Measurements from ENCODE around the gene SHROOM2. TPM values are rescaled to one million over a fixed set of nuclear protein-coding genes. Genes with fewer than 3 reads are reported as not detected.

The SHROOM2 gene
- total RNA-seq, 1 experiment from 2014 or later, result 0.64 TPM

- in situ Hi-C loops (cut with HindIII; ENCODE audit: low sequenced_read_pairs), result no loop called here
- DNase-seq (ENCODE audit: low spot score), result no peak
These were observed 73.7 kb downstream of the SHROOM2 start for GRCh38 chrX:9859711-9860555.

GRCh38 chrX:9860826-9861225, 74.6 kb downstream of the SHROOM2 start:
- in situ Hi-C loops (cut with HindIII; ENCODE audit: low sequenced_read_pairs), result no loop called here
- no peak for DNase-seq (ENCODE audit: low spot score)

DNA sequence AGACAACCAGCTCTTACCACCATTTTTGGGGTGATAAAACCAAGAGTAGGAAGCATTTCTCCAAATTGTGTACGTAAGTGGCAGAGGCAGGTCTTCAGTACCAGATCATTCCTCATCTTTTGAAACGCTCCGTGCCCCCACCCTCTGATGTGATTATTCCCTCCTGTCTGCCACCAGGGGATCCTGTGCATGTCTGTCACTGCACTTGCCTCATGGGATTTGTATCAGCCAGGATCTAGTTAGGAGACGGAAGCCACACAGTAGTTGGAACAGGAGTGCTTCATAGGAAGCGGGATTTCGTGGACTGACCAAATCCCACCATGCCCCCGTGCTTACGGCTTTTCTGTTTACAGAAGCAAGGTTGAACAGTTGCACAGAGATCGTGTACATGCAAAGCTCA, 75.5 kb downstream of the SHROOM2 start:
- no peak for DNase-seq (ENCODE audit: low spot score)
- in situ Hi-C loops (cut with HindIII; ENCODE audit: low sequenced_read_pairs), result no loop called here

DNA sequence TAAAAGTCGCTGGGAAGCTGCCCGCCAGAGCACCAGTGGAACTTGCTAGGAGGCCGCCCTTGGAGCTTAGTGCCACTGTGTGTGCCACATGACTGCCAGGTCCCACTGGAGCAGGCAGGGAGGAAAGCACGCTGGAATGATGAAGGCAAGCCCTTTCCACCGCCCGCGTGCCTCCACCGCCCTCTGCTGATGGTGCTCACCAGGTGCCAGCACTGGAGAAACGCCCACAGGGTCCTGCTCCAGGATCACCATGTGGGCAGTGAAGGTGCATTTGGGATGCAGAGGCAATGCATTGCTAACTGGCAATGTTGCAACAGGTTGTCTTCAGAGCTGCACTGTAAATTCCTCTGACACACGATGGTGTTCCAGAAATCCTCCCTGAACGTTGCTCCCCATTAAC, 76.3 kb downstream of the SHROOM2 start:
- in situ Hi-C loops (cut with HindIII; ENCODE audit: low sequenced_read_pairs), result no loop called here
- no peak for DNase-seq (ENCODE audit: low spot score)

- DNase-seq (ENCODE audit: low spot score), result no peak
- in situ Hi-C loops (cut with HindIII; ENCODE audit: low sequenced_read_pairs), result no loop called here
These were observed 76.7 kb downstream of the SHROOM2 start for GRCh38 chrX:9862953-9863352.

GRCh38 chrX:9864011-9864410, 77.8 kb downstream of the SHROOM2 start:
- in situ Hi-C loops (cut with HindIII; ENCODE audit: low sequenced_read_pairs), result no loop called here

DNA sequence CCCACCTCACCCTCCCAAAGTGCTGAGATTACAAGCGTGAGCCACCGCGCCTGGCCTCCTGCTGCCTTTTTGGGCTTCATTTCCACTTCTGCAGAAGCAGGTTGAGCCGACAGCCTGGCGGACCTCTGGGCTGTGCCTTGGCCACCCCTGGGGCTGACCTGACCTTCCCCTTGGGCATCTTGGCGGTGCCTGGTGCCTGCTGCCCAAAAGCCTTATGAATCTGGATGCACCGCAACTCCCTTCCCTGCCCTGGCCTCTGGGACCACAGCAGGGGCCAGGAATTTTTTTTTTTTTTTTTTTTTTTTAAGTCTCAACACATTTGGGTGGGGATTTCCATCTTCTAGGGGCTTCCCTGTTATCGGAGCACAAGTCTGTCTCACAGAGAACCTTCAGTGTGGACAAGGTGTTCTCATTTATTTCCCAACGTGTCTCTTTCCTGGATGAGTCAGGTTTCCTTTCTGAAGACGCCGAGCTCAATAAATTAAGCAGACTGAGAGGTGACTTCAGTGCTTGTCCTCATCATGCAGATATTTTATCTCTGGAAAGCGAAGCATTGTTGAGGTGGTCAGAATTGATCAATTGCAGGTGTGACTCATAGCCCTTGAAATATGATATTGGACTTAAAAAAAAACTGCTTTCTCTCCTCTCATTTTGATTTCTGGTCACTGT, 79.7 kb downstream of the SHROOM2 start:
- in situ Hi-C loops (cut with HindIII; ENCODE audit: low sequenced_read_pairs), result no loop called here
- DNase-seq (ENCODE audit: low spot score), result no peak

More at GRCh38 chrX:9864011-9864410, 77.8 kb downstream of the SHROOM2 start:
- DNase-seq (ENCODE audit: low spot score), result no peak

DNA sequence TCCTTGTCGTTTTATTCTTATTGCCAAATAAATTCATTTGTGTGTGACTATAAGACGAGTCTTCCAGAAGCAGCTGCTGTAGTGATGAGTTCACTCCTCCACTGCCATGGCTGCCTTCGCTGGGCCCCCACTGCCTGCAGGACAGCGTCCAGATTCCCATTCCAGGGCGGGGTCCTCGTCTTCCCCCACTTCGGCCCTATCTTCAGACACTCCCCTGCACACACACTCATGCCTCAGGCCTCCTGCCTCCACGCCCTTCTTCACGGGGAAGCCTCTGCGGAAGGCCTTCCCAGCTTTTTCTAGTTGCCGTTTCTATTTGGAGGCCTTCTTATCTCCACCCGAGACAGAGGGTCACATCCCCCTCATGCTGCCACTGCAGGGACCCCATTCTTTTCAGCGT, 80.4 kb downstream of the SHROOM2 start:
- no peak for DNase-seq (ENCODE audit: low spot score)
- in situ Hi-C loops (cut with HindIII; ENCODE audit: low sequenced_read_pairs), result no loop called here

DNA sequence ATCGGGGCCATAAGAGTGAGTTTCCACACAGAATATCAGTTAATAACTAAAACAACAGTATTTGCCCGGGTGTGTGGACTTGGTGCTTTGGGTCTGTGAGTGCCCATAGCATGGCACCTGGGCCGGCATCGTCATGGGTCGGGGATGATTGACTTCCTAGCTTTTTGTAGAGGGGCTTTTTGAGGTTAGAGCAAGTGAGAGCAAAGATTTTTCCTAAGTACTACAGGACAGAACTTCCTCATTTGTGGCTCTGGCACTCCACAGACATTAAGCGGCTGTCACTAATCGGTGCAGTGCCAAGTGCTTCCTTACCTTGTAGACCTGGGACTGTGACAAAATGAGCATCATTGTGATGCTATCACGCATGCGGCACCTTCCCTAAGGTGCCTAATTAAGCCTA, 81.0 kb downstream of the SHROOM2 start:
- in situ Hi-C loops (cut with HindIII; ENCODE audit: low sequenced_read_pairs), result no loop called here
- DNase-seq (ENCODE audit: low spot score), result no peak

DNA sequence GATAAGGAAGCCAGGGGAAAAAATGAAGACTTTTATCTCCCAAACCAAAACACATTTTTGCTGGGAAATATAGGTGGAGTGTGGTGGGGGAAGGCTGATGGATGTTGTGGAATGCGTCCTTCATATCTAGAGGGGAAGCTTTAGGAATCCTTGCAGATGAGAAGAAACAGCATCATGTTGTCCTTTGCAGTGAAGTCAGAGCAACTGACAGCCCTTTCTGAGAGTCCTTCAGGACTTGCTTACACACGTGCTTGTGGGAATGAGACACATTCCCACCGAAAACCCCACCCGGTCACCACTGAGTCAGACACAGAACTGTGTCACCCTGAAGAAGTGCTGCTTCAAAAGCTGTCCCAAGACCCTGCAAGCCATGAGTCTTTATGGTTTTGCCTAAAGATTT, 81.5 kb downstream of the SHROOM2 start:
- no peak for DNase-seq (ENCODE audit: low spot score)

DNA sequence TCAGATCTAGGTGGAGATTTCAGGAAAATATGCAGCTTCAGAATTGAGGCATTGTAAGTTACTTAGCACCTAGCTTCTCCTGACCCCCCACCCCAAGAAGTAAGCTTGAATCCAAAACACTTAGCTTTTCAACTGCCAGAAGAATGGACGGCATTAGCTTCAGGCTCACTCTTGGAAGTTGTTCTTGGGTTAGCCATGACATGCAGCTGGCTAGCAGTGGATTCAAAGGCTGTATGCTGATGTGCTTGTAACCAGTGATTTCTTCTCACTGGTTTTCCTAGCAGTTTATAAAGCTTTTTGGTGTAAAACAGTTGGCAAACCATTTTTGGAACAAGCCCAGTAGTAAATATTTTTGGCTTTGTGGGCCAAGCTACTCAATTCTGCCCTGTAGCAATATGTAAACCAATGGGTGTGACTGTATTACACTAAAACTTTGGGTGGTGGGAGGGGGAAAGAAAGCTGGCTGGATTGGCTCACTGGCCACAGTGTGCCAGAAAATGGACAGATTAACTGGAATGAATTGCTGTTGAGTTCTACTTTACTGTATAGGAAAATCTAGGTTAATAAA, 85.6 kb downstream of the SHROOM2 start:
- in situ Hi-C loops (cut with HindIII; ENCODE audit: low sequenced_read_pairs), result no loop called here
- DNase-seq (ENCODE audit: low spot score), result no peak

More for the DNA sequence above, 81.5 kb downstream of the SHROOM2 start:
- in situ Hi-C loops (cut with HindIII; ENCODE audit: low sequenced_read_pairs), result no loop called here

DNA sequence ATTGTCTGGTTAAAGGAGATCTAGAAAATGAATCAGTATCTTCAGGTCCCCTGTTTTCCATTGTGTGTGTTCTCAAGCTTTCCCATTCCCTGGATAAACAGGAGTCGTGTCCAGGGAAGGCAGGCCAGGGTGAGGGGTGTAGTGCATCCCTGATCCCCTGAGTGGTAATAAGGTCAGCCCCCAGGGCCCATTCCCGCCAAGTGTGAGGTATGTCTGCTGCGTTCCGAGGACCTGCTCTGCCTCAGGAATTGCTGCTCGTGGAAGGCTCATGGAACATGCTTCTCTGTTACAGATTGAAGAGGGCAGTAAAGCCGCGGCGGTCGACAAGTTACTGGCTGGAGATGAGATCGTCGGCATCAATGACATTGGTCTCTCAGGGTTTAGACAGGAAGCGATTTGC, 87.1 kb downstream of the SHROOM2 start:
- in situ Hi-C loops (cut with HindIII; ENCODE audit: low sequenced_read_pairs), result no loop called here

DNA sequence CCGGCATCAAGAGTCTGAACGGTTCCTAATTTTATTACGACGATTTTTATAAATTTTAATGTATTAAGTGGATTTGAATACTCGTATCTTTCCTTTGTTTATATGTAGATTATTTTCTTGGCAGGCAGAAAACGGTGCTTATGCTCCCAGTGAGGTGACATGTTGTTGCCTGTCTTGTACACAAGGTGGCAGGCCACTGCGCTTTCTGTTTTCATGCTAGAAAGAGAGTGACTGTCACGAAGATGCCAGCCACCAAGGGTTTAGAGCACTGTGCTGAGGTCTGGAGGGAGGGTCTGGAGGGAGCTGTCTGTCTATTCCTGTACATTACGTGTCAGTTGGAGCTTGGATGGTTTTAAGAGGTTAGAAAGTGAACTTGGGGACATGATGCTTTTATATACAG, 87.7 kb downstream of the SHROOM2 start:
- DNase-seq (ENCODE audit: low spot score), result peak; percentile 54
- in situ Hi-C loops (cut with HindIII; ENCODE audit: low sequenced_read_pairs), result no loop called here

More for the DNA sequence above, 87.1 kb downstream of the SHROOM2 start:
- DNase-seq (ENCODE audit: low spot score), result no peak

DNA sequence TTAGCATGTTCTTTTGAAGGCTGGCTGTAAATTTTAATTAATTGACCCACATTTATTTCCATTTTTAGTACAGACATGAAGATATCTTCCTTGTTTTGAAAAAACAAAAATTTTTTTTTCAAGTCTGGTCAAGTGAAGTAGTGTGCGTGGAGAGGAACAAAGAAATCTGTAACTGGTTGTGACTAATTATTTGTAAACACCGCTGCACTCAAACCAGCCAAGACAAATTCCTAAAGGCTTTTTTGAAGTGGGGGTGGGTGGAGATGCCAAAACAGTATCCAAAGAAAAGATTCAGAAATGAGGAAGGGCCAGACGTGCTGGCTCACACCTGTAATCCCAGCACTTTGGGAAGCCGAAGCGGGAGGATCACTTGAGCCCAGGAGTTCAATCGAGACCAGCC, 88.3 kb downstream of the SHROOM2 start:
- no peak for DNase-seq (ENCODE audit: low spot score)
- in situ Hi-C loops (cut with HindIII; ENCODE audit: low sequenced_read_pairs), result no loop called here

- in situ Hi-C loops (cut with HindIII; ENCODE audit: low sequenced_read_pairs), result no loop called here
- no peak for DNase-seq (ENCODE audit: low spot score)
These were observed 89.6 kb downstream of the SHROOM2 start for GRCh38 chrX:9875801-9876200.

DNA sequence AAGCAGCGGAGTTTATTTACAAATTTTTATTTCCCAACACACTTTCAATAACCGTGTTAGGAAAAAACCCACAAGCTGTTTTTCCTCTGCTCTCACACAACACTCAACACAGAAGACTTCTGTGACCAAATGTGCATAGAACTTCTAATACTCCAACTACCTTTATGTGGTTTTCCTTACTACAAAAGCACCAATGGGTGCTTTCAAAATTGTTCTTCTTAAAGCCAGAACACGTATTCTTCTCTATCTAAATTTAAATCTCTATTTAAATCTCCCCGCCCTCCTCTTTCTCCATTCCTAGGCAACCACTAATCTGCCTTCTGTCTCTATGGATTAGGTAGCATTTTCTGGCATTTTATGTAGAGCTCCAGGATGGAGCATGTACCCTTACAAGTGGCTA, 90.0 kb downstream of the SHROOM2 start:
- in situ Hi-C loops (cut with HindIII; ENCODE audit: low sequenced_read_pairs), result no loop called here
- no peak for DNase-seq (ENCODE audit: low spot score)

DNA sequence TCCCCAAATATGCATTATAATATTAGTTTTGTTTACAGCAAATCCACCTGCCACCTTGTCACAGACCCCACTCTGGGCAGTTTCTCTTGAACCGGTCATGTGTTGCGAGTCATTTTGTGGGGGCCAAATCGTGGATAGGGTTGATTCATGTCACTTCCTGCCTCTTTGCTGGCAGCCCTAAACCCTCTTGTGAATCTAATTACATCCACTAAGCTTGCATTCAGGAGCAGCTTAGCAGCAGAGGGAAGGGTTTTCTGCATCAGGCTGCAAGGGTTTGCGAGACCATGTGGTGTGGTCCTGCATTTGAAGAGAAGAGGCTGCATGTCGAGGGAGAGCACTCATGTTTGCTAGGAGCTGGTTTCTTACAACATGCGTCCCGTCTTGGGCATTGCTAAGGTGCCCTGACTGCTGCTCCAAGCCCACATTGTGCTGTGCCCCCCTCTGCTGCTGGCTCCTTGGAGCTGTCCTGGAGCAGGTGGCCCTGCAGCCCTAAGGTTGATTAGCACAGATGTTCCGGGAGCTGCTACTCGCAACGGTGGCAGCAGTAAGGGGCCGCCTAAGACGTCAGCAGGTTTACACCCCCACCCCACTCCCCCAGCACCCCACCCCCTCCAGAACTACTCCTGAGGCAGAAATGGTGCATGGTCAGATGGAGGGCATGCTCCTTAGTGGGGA, 92.1 kb downstream of the SHROOM2 start:
- no peak for DNase-seq (ENCODE audit: low spot score)
- in situ Hi-C loops (cut with HindIII; ENCODE audit: low sequenced_read_pairs), result no loop called here

GRCh38 chrX:9880237-9880636, 94.0 kb downstream of the SHROOM2 start:
- in situ Hi-C loops (cut with HindIII; ENCODE audit: low sequenced_read_pairs), result no loop called here

DNA sequence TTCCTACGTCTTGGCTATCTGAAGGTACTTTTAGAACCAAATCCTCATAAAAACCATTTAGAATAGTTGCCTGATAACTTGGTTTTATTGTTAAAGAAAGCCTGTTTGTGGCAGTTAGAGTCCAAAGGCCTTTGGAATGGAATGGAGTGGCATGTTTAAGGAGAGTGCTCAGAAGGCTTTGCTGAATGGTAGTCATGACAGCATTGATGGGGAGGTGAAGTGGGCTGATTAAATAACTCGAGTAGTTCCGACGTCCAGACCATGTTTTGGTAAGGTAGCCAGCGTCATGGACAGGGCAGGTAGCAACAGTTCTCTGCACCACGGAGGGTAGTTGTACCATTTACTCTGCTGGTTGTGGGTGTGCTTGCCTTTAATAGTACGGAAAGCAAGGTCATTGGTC, 94.6 kb downstream of the SHROOM2 start:
- in situ Hi-C loops (cut with HindIII; ENCODE audit: low sequenced_read_pairs), result no loop called here
- no peak for DNase-seq (ENCODE audit: low spot score)

More at GRCh38 chrX:9880237-9880636, 94.0 kb downstream of the SHROOM2 start:
- peak; percentile 33 for DNase-seq (ENCODE audit: low spot score)
